Hepatocyte (in vitro differentiated cells): ENCODE data around the gene MAPK8IP1. TPM values are rescaled to one million over a fixed set of nuclear protein-coding genes. Genes with fewer than 3 reads are reported as not detected.

Experiments
- DNase-seq: peaks from one replicate; pipeline ENCODE4 v3.0.0-alpha.2; 2016; ENCODE audit warnings: low spot score
- H2AFZ ChIP-seq: fragments of 200-600 bp; sonication (generic); 2 replicates; pipeline ENCODE4 v1.6.0; 2016; ENCODE audit warnings: antibody characterized with exemption, mild to moderate bottlenecking
- H3K27ac ChIP-seq: fragments of 200-600 bp; sonication (generic); 2 replicates; pipeline ENCODE4 v1.5.1; 2016; ENCODE audit warnings: mild to moderate bottlenecking
- H3K27me3 ChIP-seq: fragments of 200-600 bp; sonication (generic); 2 replicates; pipeline ENCODE4 v1.6.1; 2016
- H3K36me3 ChIP-seq: fragments of 200-600 bp; sonication (generic); replicated peaks from 2 replicates; pipeline ENCODE4 v1.5.1; 2016; ENCODE audit warnings: low read depth; ENCODE audit not compliant: insufficient read depth
- H3K4me1 ChIP-seq: fragments of 200-600 bp; sonication (generic); 2 replicates; pipeline ENCODE4 v1.5.1; 2016; ENCODE audit warnings: mild to moderate bottlenecking, moderate library complexity; ENCODE audit not compliant: insufficient read depth
- H3K4me2 ChIP-seq: fragments of 200-600 bp; sonication (generic); 2 replicates; pipeline ENCODE4 v1.6.0; 2016
- H3K4me3 ChIP-seq: fragments of 200-600 bp; sonication (generic); 2 replicates; pipeline ENCODE4 v1.5.1; 2016; ENCODE audit warnings: mild to moderate bottlenecking
- H3K79me2 ChIP-seq: fragments of 200-600 bp; sonication (generic); 2 replicates; pipeline ENCODE4 v1.6.0; 2017; ENCODE audit warnings: mild to moderate bottlenecking
- H3K9me2 ChIP-seq: fragments of 200-600 bp; sonication (generic); replicated peaks from 2 replicates; pipeline ENCODE4 v1.6.0; 2017; ENCODE audit warnings: mild to moderate bottlenecking; ENCODE audit not compliant: insufficient read depth
- H3K9me3 ChIP-seq: fragments of 200-600 bp; sonication (generic); 2 replicates; pipeline ENCODE4 v1.5.1; 2016; ENCODE audit warnings: low read depth, mild to moderate bottlenecking
- H4K20me1 ChIP-seq: fragments of 200-600 bp; sonication (generic); 2 replicates; pipeline ENCODE4 v1.6.0; 2016; ENCODE audit warnings: mild to moderate bottlenecking; ENCODE audit not compliant: insufficient read depth, poor library complexity, severe bottlenecking
- EZH2 ChIP-seq: fragments of 200-600 bp; sonication (generic); IDR thresholded peaks from 2 replicates; pipeline ENCODE4 v1.6.1; 2016; ENCODE audit warnings: antibody characterized with exemption, mild to moderate bottlenecking, borderline replicate concordance
- EZH2phosphoT487 ChIP-seq: fragments of 200-600 bp; sonication (generic); IDR thresholded peaks from one replicate; pipeline ENCODE4 v1.6.1; 2018; ENCODE audit warnings: antibody characterized with exemption, mild to moderate bottlenecking, low read depth, moderate library complexity; ENCODE audit not compliant: unreplicated experiment, severe bottlenecking
- whole genome bisulfite sequencing: methylation state at CpG from one replicate; pipeline ENCODE4 v1.1.6; 2016; ENCODE audit warnings: low lambda C conversion rate; ENCODE audit errors: missing lambda C conversion rate; 5-methylcytosine and 5-hydroxymethylcytosine counted together
- polyA plus RNA-seq: library from polyadenylated mRNA; unstranded; fragments of >200 nt; fragmentation: Nextera tagmentation; extraction: Ambion mirVana; gene quantifications from 2 replicates; pipeline ENCODE4 v1.2.1, GENCODE V29; 2016
- total RNA-seq: library from RNA; depleted of rRNA; stranded (reverse); fragments of >200 nt; gene quantifications from 2 replicates; pipeline ENCODE4 v1.2.3, GENCODE V29; 2014
- TF ChIP-seq, protein P1 (sequence below): fragments of 200-600 bp; sonication (generic); IDR thresholded peaks from 2 replicates; pipeline ENCODE4 v1.5.1; 2016; ENCODE audit warnings: antibody characterized with exemption, mild to moderate bottlenecking; ENCODE audit not compliant: poor library complexity

Gene MAPK8IP1
- total and polyA plus RNA-seq, 2 experiments from 2014 or later: 7.2 to 7.6 TPM

DNA sequence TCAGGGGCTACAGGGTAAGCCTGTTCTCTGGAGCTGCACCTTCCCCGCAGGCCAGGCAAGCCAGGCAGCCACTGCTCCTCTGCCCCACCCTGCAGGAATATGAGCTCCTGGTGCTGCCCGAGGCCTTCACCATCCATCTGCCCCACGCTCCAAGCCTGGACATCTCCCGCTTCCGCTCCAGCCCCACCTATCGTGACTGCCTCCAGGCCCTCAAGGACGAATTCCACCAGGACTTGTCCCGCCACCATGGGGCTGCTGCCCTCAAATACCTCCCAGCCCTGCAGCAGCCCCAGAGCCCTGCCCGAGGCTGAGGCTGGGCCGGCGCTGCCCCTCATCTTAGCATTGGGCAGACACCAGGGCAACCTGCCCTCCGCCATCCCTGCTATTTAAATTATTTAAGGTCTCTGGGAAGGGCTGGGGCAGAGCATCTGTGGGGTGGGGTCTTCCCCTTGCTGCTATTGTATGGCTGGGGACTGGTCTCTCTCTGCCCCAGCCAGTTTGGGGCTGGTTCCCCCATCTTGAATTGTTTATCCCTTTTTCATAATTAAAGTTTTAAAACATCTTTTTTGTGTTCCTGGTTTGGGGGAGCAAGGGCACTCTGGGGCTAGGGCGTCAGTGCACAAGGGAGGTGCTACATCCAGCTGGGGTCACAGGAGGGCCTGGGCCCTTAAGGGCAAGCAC, 43.2 kb downstream of the MAPK8IP1 start:
- Histone ChIP-seq H3K9me2 (no peaks in the 10 kb centered on the region), H3K9me3 (no peaks in the 10 kb centered on the region), H3K27ac (no peak overlapping the region), H2AFZ (no peak overlapping the region), H4K20me1 (no peaks in the 10 kb centered on the region), H3K4me2 (no peak overlapping the region), H3K36me3 (no peaks in the 10 kb centered on the region), H3K27me3 (no peaks in the 10 kb centered on the region), H3K4me3 (no peak overlapping the region), H3K4me1 (no peaks in the 10 kb centered on the region), H3K79me2 (no peaks in the 10 kb centered on the region)
- TF ChIP-seq EZH2: no peak
- WGBS: 78% methylated on average over 13 of the region's 13 CpGs
- no peak for DNase-seq

- H3K9me3 ChIP-seq: no peaks in the 10 kb centered on the region
- TF ChIP-seq EZH2phosphoT487 (no peak), EZH2 (no peak)
- TF ChIP-seq, protein P1, sequence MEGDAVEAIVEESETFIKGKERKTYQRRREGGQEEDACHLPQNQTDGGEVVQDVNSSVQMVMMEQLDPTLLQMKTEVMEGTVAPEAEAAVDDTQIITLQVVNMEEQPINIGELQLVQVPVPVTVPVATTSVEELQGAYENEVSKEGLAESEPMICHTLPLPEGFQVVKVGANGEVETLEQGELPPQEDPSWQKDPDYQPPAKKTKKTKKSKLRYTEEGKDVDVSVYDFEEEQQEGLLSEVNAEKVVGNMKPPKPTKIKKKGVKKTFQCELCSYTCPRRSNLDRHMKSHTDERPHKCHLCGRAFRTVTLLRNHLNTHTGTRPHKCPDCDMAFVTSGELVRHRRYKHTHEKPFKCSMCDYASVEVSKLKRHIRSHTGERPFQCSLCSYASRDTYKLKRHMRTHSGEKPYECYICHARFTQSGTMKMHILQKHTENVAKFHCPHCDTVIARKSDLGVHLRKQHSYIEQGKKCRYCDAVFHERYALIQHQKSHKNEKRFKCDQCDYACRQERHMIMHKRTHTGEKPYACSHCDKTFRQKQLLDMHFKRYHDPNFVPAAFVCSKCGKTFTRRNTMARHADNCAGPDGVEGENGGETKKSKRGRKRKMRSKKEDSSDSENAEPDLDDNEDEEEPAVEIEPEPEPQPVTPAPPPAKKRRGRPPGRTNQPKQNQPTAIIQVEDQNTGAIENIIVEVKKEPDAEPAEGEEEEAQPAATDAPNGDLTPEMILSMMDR: no peak
- H3K4me1 ChIP-seq: peaks cover 4% of the 10 kb centered on the region
- H2AFZ ChIP-seq: no peak overlapping the region
- H3K4me3 ChIP-seq: no peak overlapping the region
- no peak for DNase-seq
- no peak overlapping the region for H3K4me2 ChIP-seq
- no peaks in the 10 kb centered on the region for H3K36me3 ChIP-seq
- H3K79me2 ChIP-seq: no peaks in the 10 kb centered on the region
- no peaks in the 10 kb centered on the region for H4K20me1 ChIP-seq
- no peaks in the 10 kb centered on the region for H3K27me3 ChIP-seq
- no peaks in the 10 kb centered on the region for H3K9me2 ChIP-seq
- H3K27ac ChIP-seq: no peak overlapping the region
- WGBS: 88% methylated on average over 10 of the region's 10 CpGs
Observed at GRCh38 chr11:45929486-45930030, 44.1 kb downstream of the MAPK8IP1 start.

GRCh38 chr11:45930031-45930794, 44.8 kb downstream of the MAPK8IP1 start:
- no peaks in the 10 kb centered on the region for H3K36me3 ChIP-seq
- DNase-seq: peak; percentile 13
- H3K27me3 ChIP-seq: no peaks in the 10 kb centered on the region
- H3K79me2 ChIP-seq: no peaks in the 10 kb centered on the region
- H3K4me3 ChIP-seq: no peak overlapping the region
- 93% methylated on average over 14 of the region's 14 CpGs for WGBS
- no peak overlapping the region for H2AFZ ChIP-seq
- no peaks in the 10 kb centered on the region for H3K9me3 ChIP-seq
- H4K20me1 ChIP-seq: no peaks in the 10 kb centered on the region
- no peak overlapping the region for H3K4me2 ChIP-seq
- H3K9me2 ChIP-seq: no peaks in the 10 kb centered on the region
- H3K4me1 ChIP-seq: peaks cover 4% of the 10 kb centered on the region
- no peak overlapping the region for H3K27ac ChIP-seq
- TF ChIP-seq, protein P1: no peak
- TF ChIP-seq EZH2phosphoT487: no peak
- no peak for TF ChIP-seq EZH2
